Nephron progenitor cell (in vitro differentiated cells): ENCODE measurements around the gene NMT1.

Source experiments
- DNase-seq: peaks from one replicate; pipeline ENCODE4 v3.0.0; 2021
- H3K27ac Mint-ChIP-seq: 2 replicates; pipeline ENCODE4 v1.8.0; 2021; ENCODE audit warnings: mild to moderate bottlenecking, moderate library complexity, mixed read lengths
- H3K27me3 Mint-ChIP-seq: 2 replicates; pipeline ENCODE4 v1.8.0; 2021; ENCODE audit warnings: mild to moderate bottlenecking, low read depth, mixed read lengths; ENCODE audit not compliant: poor library complexity
- H3K36me3 Mint-ChIP-seq: 2 replicates; pipeline ENCODE4 v1.8.0; 2021; ENCODE audit warnings: low read depth, mixed read lengths
- H3K4me1 Mint-ChIP-seq: 2 replicates; pipeline ENCODE4 v1.8.0; 2021; ENCODE audit warnings: mixed read lengths
- H3K4me3 Mint-ChIP-seq: 2 replicates; pipeline ENCODE4 v1.8.0; 2021; ENCODE audit warnings: mild to moderate bottlenecking, moderate library complexity, mixed read lengths
- H3K9me3 Mint-ChIP-seq: 2 replicates; pipeline ENCODE4 v1.8.0; 2021; ENCODE audit warnings: mild to moderate bottlenecking, moderate library complexity, mixed read lengths
- CTCF ChIP-seq: fragments of 200-600 bp; sonication (generic); IDR thresholded peaks from 2 replicates; pipeline ENCODE4 v1.5.0; 2021; ENCODE audit warnings: antibody characterized with exemption

Gene NMT1

GRCh38 chr17:45018514-45018847 is 42.6 kb upstream of the NMT1 start:
- H3K4me3 Mint-ChIP-seq, result peak overlapping the region; percentile 89
- TF ChIP-seq CTCF, result no peak
- H3K27ac Mint-ChIP-seq, result no peak overlapping the region
- H3K4me1 Mint-ChIP-seq, result peaks cover 52% of the 10 kb centered on the region
- no peaks in the 10 kb centered on the region for H3K9me3 Mint-ChIP-seq
- H3K36me3 Mint-ChIP-seq, result peaks cover 4% of the 10 kb centered on the region
- no peak for DNase-seq
- H3K27me3 Mint-ChIP-seq, result peaks cover 41% of the 10 kb centered on the region

GRCh38 chr17:45018848-45019711 is 42.0 kb upstream of the NMT1 start:
- H3K36me3 Mint-ChIP-seq, result peaks cover 10% of the 10 kb centered on the region
- no peak overlapping the region for H3K27ac Mint-ChIP-seq
- no peaks in the 10 kb centered on the region for H3K9me3 Mint-ChIP-seq
- H3K4me1 Mint-ChIP-seq, result peaks cover 48% of the 10 kb centered on the region
- H3K27me3 Mint-ChIP-seq, result peaks cover 41% of the 10 kb centered on the region
- DNase-seq, result peak; percentile 57
- peak overlapping the region; percentile 89 for H3K4me3 Mint-ChIP-seq
- no peak for TF ChIP-seq CTCF

- Mint-ChIP-seq H3K9me3 (no peaks in the 10 kb centered on the region), H3K36me3 (peaks cover 13% of the 10 kb centered on the region), H3K27ac (no peak overlapping the region), H3K4me1 (peaks cover 48% of the 10 kb centered on the region), H3K4me3 (peak overlapping the region; percentile 72), H3K27me3 (peaks cover 41% of the 10 kb centered on the region)
- TF ChIP-seq CTCF, result no peak
- DNase-seq, result peak; percentile 49
Measured at GRCh38 chr17:45020354-45021138, 40.6 kb upstream of the NMT1 start.

GRCh38 chr17:45021607-45022287 is 39.4 kb upstream of the NMT1 start:
- TF ChIP-seq CTCF, result peak; percentile 66
- peak overlapping the region; percentile 72 for H3K4me3 Mint-ChIP-seq
- peak; percentile 80 for DNase-seq
- H3K9me3 Mint-ChIP-seq, result no peaks in the 10 kb centered on the region
- H3K36me3 Mint-ChIP-seq, result peaks cover 17% of the 10 kb centered on the region
- no peak overlapping the region for H3K27ac Mint-ChIP-seq
- peaks cover 37% of the 10 kb centered on the region for H3K27me3 Mint-ChIP-seq
- peaks cover 38% of the 10 kb centered on the region for H3K4me1 Mint-ChIP-seq

- H3K27me3 Mint-ChIP-seq, result peaks cover 33% of the 10 kb centered on the region
- no peaks in the 10 kb centered on the region for H3K9me3 Mint-ChIP-seq
- no peak overlapping the region for H3K27ac Mint-ChIP-seq
- no peak for TF ChIP-seq CTCF
- peaks cover 22% of the 10 kb centered on the region for H3K36me3 Mint-ChIP-seq
- H3K4me3 Mint-ChIP-seq, result no peak overlapping the region
- H3K4me1 Mint-ChIP-seq, result peaks cover 36% of the 10 kb centered on the region
- no peak for DNase-seq
Measured at GRCh38 chr17:45022288-45022648, 38.8 kb upstream of the NMT1 start.
